ENCODE data around the gene DPH5. TPM values are rescaled to one million over a fixed set of nuclear protein-coding genes. Genes with fewer than 3 reads are reported as not detected.
A peak's percentile ranks its signal among the peaks of the same experiment; 100 is the strongest.

Gene DPH5
- total RNA-seq, 4 donors from 2014 or later = 3.0 to 26.4 (median 8.5) TPM

DNA sequence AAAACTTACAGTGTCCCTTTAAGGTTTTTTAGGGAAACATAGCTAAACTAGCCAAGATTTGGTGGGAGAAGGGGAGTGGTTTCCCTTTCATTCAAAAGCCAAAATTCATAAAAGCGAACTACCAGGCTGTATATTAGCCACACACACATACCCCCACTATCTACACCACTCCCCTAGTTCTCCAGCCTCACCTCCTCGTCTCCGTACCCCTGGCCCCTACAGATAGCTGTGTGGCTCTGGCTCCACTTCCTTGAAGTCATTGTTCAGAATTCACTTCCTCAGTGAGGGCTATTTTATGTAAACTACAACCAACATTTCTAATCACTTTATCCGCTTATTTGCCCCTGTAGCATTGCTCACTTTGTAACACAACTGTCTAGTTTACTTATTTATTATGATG lies 5.3 kb upstream of the DPH5 start:
- no peaks in the 10 kb centered on the region for H3K4me1 ChIP-seq
- no peak overlapping the region for H3K27ac ChIP-seq
- DNase-seq = no peak
- no peak for TF ChIP-seq POLR2A (IDR thresholded peaks at IDR 0.05)
- TF ChIP-seq, protein P1, sequence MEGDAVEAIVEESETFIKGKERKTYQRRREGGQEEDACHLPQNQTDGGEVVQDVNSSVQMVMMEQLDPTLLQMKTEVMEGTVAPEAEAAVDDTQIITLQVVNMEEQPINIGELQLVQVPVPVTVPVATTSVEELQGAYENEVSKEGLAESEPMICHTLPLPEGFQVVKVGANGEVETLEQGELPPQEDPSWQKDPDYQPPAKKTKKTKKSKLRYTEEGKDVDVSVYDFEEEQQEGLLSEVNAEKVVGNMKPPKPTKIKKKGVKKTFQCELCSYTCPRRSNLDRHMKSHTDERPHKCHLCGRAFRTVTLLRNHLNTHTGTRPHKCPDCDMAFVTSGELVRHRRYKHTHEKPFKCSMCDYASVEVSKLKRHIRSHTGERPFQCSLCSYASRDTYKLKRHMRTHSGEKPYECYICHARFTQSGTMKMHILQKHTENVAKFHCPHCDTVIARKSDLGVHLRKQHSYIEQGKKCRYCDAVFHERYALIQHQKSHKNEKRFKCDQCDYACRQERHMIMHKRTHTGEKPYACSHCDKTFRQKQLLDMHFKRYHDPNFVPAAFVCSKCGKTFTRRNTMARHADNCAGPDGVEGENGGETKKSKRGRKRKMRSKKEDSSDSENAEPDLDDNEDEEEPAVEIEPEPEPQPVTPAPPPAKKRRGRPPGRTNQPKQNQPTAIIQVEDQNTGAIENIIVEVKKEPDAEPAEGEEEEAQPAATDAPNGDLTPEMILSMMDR (IDR thresholded peaks at IDR 0.05) = no peak
- no peaks in the 10 kb centered on the region for H3K9me3 ChIP-seq
- H3K27me3 ChIP-seq = no peaks in the 10 kb centered on the region
- H3K4me3 ChIP-seq = no peak overlapping the region
- H3K36me3 ChIP-seq = no peaks in the 10 kb centered on the region

DNA sequence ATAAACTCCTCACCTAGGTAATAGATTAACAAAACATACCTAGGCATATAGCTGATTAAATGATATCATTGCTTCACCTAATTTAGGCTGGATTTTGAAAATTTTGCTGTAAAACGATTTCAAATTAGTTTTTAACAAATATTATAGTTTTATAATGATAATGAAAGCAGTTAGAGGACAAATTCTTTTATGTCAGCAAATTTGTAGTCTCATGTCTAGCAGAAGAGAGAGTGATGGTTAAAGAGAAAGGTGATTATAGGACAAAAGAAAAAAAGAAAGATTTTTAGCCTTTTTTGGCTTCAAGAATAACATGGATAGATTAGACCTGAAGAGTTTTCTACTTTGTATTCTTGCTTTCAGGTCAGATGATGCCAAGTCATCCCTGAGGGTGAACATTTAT lies 3.6 kb upstream of the DPH5 start:
- no peak overlapping the region for H3K4me3 ChIP-seq
- H3K4me1 ChIP-seq = peaks cover 0 to 9% (median 0%) of the 10 kb centered on the region in 4 donors
- DNase-seq = no peak
- no peaks in the 10 kb centered on the region for H3K9me3 ChIP-seq
- H3K36me3 ChIP-seq = no peaks in the 10 kb centered on the region
- H3K27ac ChIP-seq = no peak overlapping the region
- no peaks in the 10 kb centered on the region for H3K27me3 ChIP-seq
- TF ChIP-seq, protein P1 (IDR thresholded peaks at IDR 0.05) = no peak
- no peak for TF ChIP-seq POLR2A (IDR thresholded peaks at IDR 0.05)

DNA sequence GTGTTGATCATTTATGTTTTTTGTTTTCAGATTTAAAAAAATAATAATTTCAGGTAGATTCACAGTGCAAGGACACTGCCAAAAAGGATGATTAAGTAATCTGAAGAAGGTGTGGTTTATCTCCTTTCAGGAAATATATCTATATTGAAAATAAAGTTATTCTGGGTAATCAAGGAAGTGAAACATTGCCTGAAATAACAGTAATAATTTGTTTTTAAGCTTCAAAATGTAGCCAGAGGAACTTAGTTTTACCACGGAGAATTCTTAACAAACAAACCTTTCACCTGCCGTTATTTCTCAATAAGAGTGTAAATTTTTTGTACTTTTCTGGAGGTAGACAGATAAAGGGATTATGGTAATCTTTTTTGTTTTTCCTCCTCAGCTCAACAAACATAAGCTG lies 2.9 kb upstream of the DPH5 start:
- TF ChIP-seq, protein P1 (IDR thresholded peaks at IDR 0.05) = no peak
- TF ChIP-seq POLR2A (IDR thresholded peaks at IDR 0.05) = no peak
- no peaks in the 10 kb centered on the region for H3K9me3 ChIP-seq
- no peak for DNase-seq
- peaks cover 0 to 11% (median 0%) of the 10 kb centered on the region in 4 donors for H3K4me1 ChIP-seq
- no peaks in the 10 kb centered on the region for H3K27me3 ChIP-seq
- no peak overlapping the region for H3K4me3 ChIP-seq
- no peak overlapping the region for H3K27ac ChIP-seq
- no peaks in the 10 kb centered on the region for H3K36me3 ChIP-seq

DNA sequence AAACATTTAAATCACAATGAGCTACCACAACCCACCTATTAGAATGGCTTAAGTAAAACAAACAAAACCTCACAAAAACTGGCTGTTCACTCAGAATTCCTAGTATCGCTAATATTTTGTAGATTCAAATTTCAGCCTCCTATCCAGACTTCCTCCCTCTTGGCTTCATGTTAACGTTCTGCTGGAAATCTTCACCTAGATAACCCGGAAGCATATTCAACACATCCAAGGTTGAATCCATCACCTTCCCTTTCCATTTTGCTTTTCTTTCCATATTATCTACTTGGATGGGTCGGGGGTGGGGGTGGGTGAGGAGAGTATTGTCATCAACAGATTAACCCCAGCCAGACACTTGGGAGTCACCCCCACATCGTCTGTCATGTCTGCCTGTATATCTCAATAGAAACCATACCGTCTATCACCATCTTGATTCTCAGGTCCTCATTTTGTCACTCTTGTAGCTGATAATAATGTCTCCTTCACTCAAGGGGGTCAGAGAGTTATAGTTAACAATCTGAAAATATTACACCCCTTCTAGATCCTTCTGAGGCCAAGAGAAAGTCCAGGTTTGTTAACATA lies 1.7 kb upstream of the DPH5 start:
- no peaks in the 10 kb centered on the region for H3K9me3 ChIP-seq
- TF ChIP-seq, protein P1 (IDR thresholded peaks at IDR 0.05) = no peak
- TF ChIP-seq POLR2A (IDR thresholded peaks at IDR 0.05) = no peak
- H3K4me1 ChIP-seq = peaks cover 0 to 11% (median 0%) of the 10 kb centered on the region in 4 donors
- H3K27ac ChIP-seq = no peak overlapping the region
- no peaks in the 10 kb centered on the region for H3K36me3 ChIP-seq
- no peaks in the 10 kb centered on the region for H3K27me3 ChIP-seq
- H3K4me3 ChIP-seq = no peak overlapping the region
- no peak for DNase-seq

DNA sequence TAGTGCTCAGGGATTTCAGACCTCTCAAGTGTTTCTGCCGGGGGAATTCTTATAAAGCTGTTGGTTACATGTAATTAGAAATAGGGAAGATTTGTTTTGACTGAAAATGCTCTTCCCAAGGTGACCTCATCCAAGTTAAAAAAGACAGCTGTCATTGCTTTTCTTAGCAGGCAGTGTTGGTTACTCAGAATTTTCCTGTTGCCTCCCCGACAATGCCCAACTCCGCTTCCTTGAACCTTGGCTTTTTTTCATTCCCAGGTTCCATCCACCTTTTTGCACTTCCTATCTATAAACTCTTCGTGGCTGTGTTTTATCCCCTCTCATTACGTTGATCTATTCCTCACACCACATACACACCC lies 825 bp upstream of the DPH5 start:
- peaks cover 0 to 11% (median 0%) of the 10 kb centered on the region in 4 donors for H3K4me1 ChIP-seq
- peak overlapping the region; percentile 62 to 80 (median 76) for H3K27ac ChIP-seq
- DNase-seq = no peak
- TF ChIP-seq, protein P1 (IDR thresholded peaks at IDR 0.05) = no peak
- no peaks in the 10 kb centered on the region for H3K36me3 ChIP-seq
- no peaks in the 10 kb centered on the region for H3K27me3 ChIP-seq
- peak overlapping the region; percentile 50 to 80 (median 65) for H3K4me3 ChIP-seq
- no peaks in the 10 kb centered on the region for H3K9me3 ChIP-seq

DNA sequence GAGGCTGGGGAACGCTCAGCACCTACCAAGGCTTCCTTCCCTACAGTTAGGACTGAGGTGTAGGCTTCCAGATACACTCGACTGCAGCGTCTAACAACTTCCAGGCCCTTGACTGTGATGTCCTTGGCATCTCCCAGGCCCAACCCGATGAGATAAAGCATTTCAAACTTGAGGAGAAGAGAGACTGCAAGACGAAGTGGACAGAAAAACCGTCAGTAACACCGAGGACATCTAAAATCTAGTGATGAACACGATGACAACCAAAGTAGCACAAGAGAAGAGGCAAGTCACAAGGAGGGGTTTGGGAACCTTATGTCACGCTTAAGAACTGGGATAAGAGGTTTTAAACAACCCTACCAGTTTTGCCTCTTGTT lies 314 bp downstream of the DPH5 start:
- peaks cover 0 to 11% (median 0%) of the 10 kb centered on the region in 4 donors for H3K4me1 ChIP-seq
- H3K4me3 ChIP-seq = peak overlapping the region; percentile 50 to 80 (median 65)
- no peaks in the 10 kb centered on the region for H3K27me3 ChIP-seq
- no peaks in the 10 kb centered on the region for H3K36me3 ChIP-seq
- DNase-seq = peak in 1 of 3 donors; percentile 20
- H3K27ac ChIP-seq = peak overlapping the region; percentile 62 to 80 (median 76)
- TF ChIP-seq POLR2A (IDR thresholded peaks at IDR 0.05) = no peak
- TF ChIP-seq, protein P1 (IDR thresholded peaks at IDR 0.05) = no peak
- H3K9me3 ChIP-seq = no peaks in the 10 kb centered on the region
